Thyroid gland (tissue), 4 donors: Measurements from ENCODE around the gene TTN. TPM values are rescaled to one million over a fixed set of nuclear protein-coding genes. Genes with fewer than 3 reads are reported as not detected.

Experiments used
- DNase-seq, 2 donors: peaks; one replicate each; pipeline ENCODE4 v3.0.0-alpha.2; 2019
- H3K27ac ChIP-seq, 3 donors: fragments of 200-600 bp; sonication (generic); 1 replicate in 2 of 3; 2 replicates in 1 of 3; pipeline ENCODE4 v1.5.1; 2016 to 2019; ENCODE audit warnings: mild to moderate bottlenecking in 1 of 3, moderate library complexity in 1 of 3
- H3K27me3 ChIP-seq: fragments of 200-600 bp; sonication (generic); one replicate; pipeline ENCODE4 v1.5.1; 2019
- H3K36me3 ChIP-seq, 2 donors: fragments of 200-600 bp; sonication (generic); one replicate each; pipeline ENCODE4 v1.5.1; 2016 to 2019
- H3K4me1 ChIP-seq, 2 donors: fragments of 200-600 bp; sonication (generic); one replicate each; pipeline ENCODE4 v1.5.1; 2017 to 2019
- H3K4me3 ChIP-seq, 3 donors: fragments of 200-600 bp; sonication (generic); replicated peaks in 1 of 3; 1 replicate in 2 of 3; 2 replicates in 1 of 3; pipeline ENCODE4 v1.5.1; 2016; ENCODE audit warnings: mild to moderate bottlenecking in 1 of 3
- H3K9me3 ChIP-seq: fragments of 200-600 bp; sonication (generic); one replicate; pipeline ENCODE4 v1.5.1; 2017
- CTCF ChIP-seq, 6 experiments: fragments of 200-600 bp in 3 of 6; fragments of 450-650 bp in 3 of 6; sonication (generic) in 3 of 6; IDR thresholded peaks; one replicate each; pipeline ENCODE4 v1.5.1; 2016 to 2019; ENCODE audit warnings: antibody characterized with exemption in 6 of 6, mild to moderate bottlenecking in 2 of 6, inconsistent platforms in 1 of 6, moderate library complexity in 1 of 6
- POLR2A ChIP-seq, 2 donors: fragments of 450-650 bp; IDR thresholded peaks; one replicate each; pipeline ENCODE4 v1.6.1; 2017; ENCODE audit warnings: antibody characterized with exemption in 2 of 2, mild to moderate bottlenecking in 2 of 2, moderate library complexity in 1 of 2
- WGBS, 2 donors: methylation state at CpG; one replicate each; pipeline ENCODE4 v1.1.5; 2017; 5-methylcytosine and 5-hydroxymethylcytosine counted together
- intact Hi-C: fragments of 100-400 bp; cut with DNase I; formaldehyde crosslinking; loops from one replicate; pipeline ENCODE4 v1.15.1; 2023
- total RNA-seq, 4 donors: library from RNA; depleted of rRNA; stranded (reverse); fragments of >200 nt; gene quantifications; one replicate each; pipeline ENCODE4 v1.2.3, GENCODE V29; 2016

The TTN gene
- total RNA-seq, 4 donors from 2014 or later = 6.3 to 11.3 (median 10.3) TPM

GRCh38 chr2:178521304-178522150 is 285.7 kb downstream of the TTN start:
- no peak overlapping the region for H3K4me3 ChIP-seq
- H3K4me1 ChIP-seq = peaks cover 0 to 6% of the 10 kb centered on the region in 2 donors
- no peak for TF ChIP-seq CTCF (IDR thresholded peaks at IDR 0.05)
- TF ChIP-seq POLR2A (IDR thresholded peaks at IDR 0.05) = no peak
- 91 to 97% methylated on average over 11 of the region's 11 CpGs for WGBS, 2 donors
- no peaks in the 10 kb centered on the region for H3K9me3 ChIP-seq
- H3K27me3 ChIP-seq = no peaks in the 10 kb centered on the region
- H3K27ac ChIP-seq = no peak overlapping the region
- DNase-seq = no peak
- no peaks in the 10 kb centered on the region for H3K36me3 ChIP-seq
- intact Hi-C loops = no loop called here

- H3K4me1 ChIP-seq = no peaks in the 10 kb centered on the region
- intact Hi-C loops = no loop called here
- no peaks in the 10 kb centered on the region for H3K9me3 ChIP-seq
- no peak for DNase-seq
- no peaks in the 10 kb centered on the region for H3K27me3 ChIP-seq
- 89 to 91% methylated on average over 1 of the region's 1 CpG for WGBS, 2 donors
- no peaks in the 10 kb centered on the region for H3K36me3 ChIP-seq
- no peak overlapping the region for H3K27ac ChIP-seq
- no peak for TF ChIP-seq POLR2A (IDR thresholded peaks at IDR 0.05)
- no peak for TF ChIP-seq CTCF (IDR thresholded peaks at IDR 0.05)
- no peak overlapping the region for H3K4me3 ChIP-seq
These were observed 289.7 kb downstream of the TTN start for GRCh38 chr2:178517496-178517895.

GRCh38 chr2:178514664-178515063 is 292.6 kb downstream of the TTN start:
- H3K4me3 ChIP-seq = no peak overlapping the region
- H3K4me1 ChIP-seq = no peaks in the 10 kb centered on the region
- H3K9me3 ChIP-seq = no peaks in the 10 kb centered on the region
- no peaks in the 10 kb centered on the region for H3K36me3 ChIP-seq
- TF ChIP-seq POLR2A (IDR thresholded peaks at IDR 0.05) (no peak), CTCF (IDR thresholded peaks at IDR 0.05) (no peak)
- no peak for DNase-seq
- no peaks in the 10 kb centered on the region for H3K27me3 ChIP-seq
- no peak overlapping the region for H3K27ac ChIP-seq
- intact Hi-C loops = no loop called here
- WGBS, 2 donors = 85 to 95% methylated on average over 2 of the region's 2 CpGs

- TF ChIP-seq CTCF (IDR thresholded peaks at IDR 0.05) (no peak), POLR2A (IDR thresholded peaks at IDR 0.05) (no peak)
- no peaks in the 10 kb centered on the region for H3K4me1 ChIP-seq
- WGBS, 2 donors = 95 to 97% methylated on average over 4 of the region's 4 CpGs
- intact Hi-C loops = no loop called here
- no peaks in the 10 kb centered on the region for H3K27me3 ChIP-seq
- no peak for DNase-seq
- no peak overlapping the region for H3K27ac ChIP-seq
- H3K4me3 ChIP-seq = no peak overlapping the region
- H3K9me3 ChIP-seq = no peaks in the 10 kb centered on the region
- no peaks in the 10 kb centered on the region for H3K36me3 ChIP-seq
These were observed 293.3 kb downstream of the TTN start for GRCh38 chr2:178513876-178514275.

- TF ChIP-seq CTCF (IDR thresholded peaks at IDR 0.05) (no peak), POLR2A (IDR thresholded peaks at IDR 0.05) (no peak)
- intact Hi-C loops = no loop called here
These were observed 294.7 kb downstream of the TTN start for GRCh38 chr2:178512484-178512883.

More at GRCh38 chr2:178512484-178512883, 294.7 kb downstream of the TTN start:
- Histone ChIP-seq H3K36me3 (no peaks in the 10 kb centered on the region), H3K4me3 (no peak overlapping the region), H3K27ac (no peak overlapping the region), H3K27me3 (no peaks in the 10 kb centered on the region), H3K4me1 (no peaks in the 10 kb centered on the region), H3K9me3 (no peaks in the 10 kb centered on the region)
- DNase-seq = peak in 1 of 2 donors; percentile 9
- 92 to 93% methylated on average over 2 of the region's 2 CpGs for WGBS, 2 donors
